Trophoblast cell (in vitro differentiated cells and primary cell): ENCODE data around the gene WBP11.

Experiments
- DNase-seq, 2 donors: peaks; one replicate each; pipeline ENCODE4 v3.0.0-alpha.2; 2016
- H2AFZ ChIP-seq: 2 replicates; pipeline ENCODE4 v1.6.1; 2013; ENCODE audit warnings: low read length, moderate library complexity, mild to moderate bottlenecking; ENCODE audit not compliant: insufficient read depth, poor library complexity
- H2AK5ac ChIP-seq: 2 replicates; pipeline ENCODE4 v1.6.1; 2013; ENCODE audit warnings: mild to moderate bottlenecking, low read length
- H2BK120ac ChIP-seq: 2 replicates; pipeline ENCODE4 v1.6.1; 2013; ENCODE audit warnings: low read length, mild to moderate bottlenecking, moderate library complexity; ENCODE audit not compliant: insufficient read depth, poor library complexity
- H2BK12ac ChIP-seq: 2 replicates; pipeline ENCODE4 v1.6.1; 2013; ENCODE audit warnings: mild to moderate bottlenecking, low read length, moderate library complexity
- H2BK5ac ChIP-seq: 2 replicates; pipeline ENCODE4 v1.6.1; 2013; ENCODE audit warnings: low read length, low read depth, moderate library complexity, mild to moderate bottlenecking; ENCODE audit not compliant: poor library complexity
- H3K14ac ChIP-seq: 2 replicates; pipeline ENCODE4 v1.6.1; 2013; ENCODE audit warnings: mild to moderate bottlenecking, low read length
- H3K18ac ChIP-seq: 2 replicates; pipeline ENCODE4 v1.6.1; 2013; ENCODE audit warnings: mild to moderate bottlenecking, low read length
- H3K23ac ChIP-seq: 2 replicates; pipeline ENCODE4 v1.6.1; 2013; ENCODE audit warnings: low read length
- H3K27ac ChIP-seq: 2 replicates; pipeline ENCODE4 v1.5.1; 2013; ENCODE audit warnings: low read depth, mild to moderate bottlenecking, inconsistent platforms, low read length, moderate library complexity
- H3K27me3 ChIP-seq: 2 replicates; pipeline ENCODE4 v1.6.1; 2013; ENCODE audit warnings: inconsistent platforms, mild to moderate bottlenecking, low read length, moderate library complexity; ENCODE audit not compliant: insufficient read depth
- H3K36me3 ChIP-seq, 2 experiments: 1 replicate in 1 of 2; 2 replicates in 1 of 2; pipeline ENCODE4 v1.6.1; 2013; ENCODE audit warnings: low read length in 2 of 2, mild to moderate bottlenecking in 2 of 2, moderate library complexity in 1 of 2; ENCODE audit not compliant: insufficient read depth in 2 of 2, control insufficient read depth in 1 of 2
- H3K4ac ChIP-seq: 2 replicates; pipeline ENCODE4 v1.6.1; 2013; ENCODE audit warnings: low read depth, mild to moderate bottlenecking, low read length, moderate library complexity
- H3K4me1 ChIP-seq, 2 experiments: 1 replicate in 1 of 2; 2 replicates in 1 of 2; pipeline ENCODE4 v1.6.1; 2013; ENCODE audit warnings: low read length in 2 of 2, mild to moderate bottlenecking in 2 of 2, moderate library complexity in 1 of 2; ENCODE audit not compliant: insufficient read depth in 2 of 2, control insufficient read depth in 1 of 2
- H3K4me2 ChIP-seq: 2 replicates; pipeline ENCODE4 v1.6.1; 2013; ENCODE audit warnings: inconsistent platforms, mild to moderate bottlenecking, low read length, moderate library complexity
- H3K4me3 ChIP-seq: 2 replicates; pipeline ENCODE4 v1.5.1; 2013; ENCODE audit warnings: mild to moderate bottlenecking, low read depth, low read length, inconsistent platforms
- H3K79me1 ChIP-seq: one replicate; pipeline ENCODE4 v1.6.1; 2013; ENCODE audit warnings: low read length
- H3K79me2 ChIP-seq: 2 replicates; pipeline ENCODE4 v1.6.1; 2013; ENCODE audit warnings: low read length, mild to moderate bottlenecking; ENCODE audit not compliant: control insufficient read depth, insufficient read depth, poor library complexity
- H3K9ac ChIP-seq: 2 replicates; pipeline ENCODE4 v1.6.1; 2013; ENCODE audit warnings: mild to moderate bottlenecking, low read length
- H3K9me3 ChIP-seq: 2 replicates; pipeline ENCODE4 v1.6.1; 2013; ENCODE audit warnings: low read depth, mild to moderate bottlenecking, control low read depth, inconsistent platforms, low read length; ENCODE audit not compliant: insufficient read depth
- H4K12ac ChIP-seq: 2 replicates; pipeline ENCODE4 v1.6.1; 2013; ENCODE audit warnings: low read depth, mild to moderate bottlenecking, low read length, moderate library complexity
- H4K8ac ChIP-seq: 2 replicates; pipeline ENCODE4 v1.6.1; 2013; ENCODE audit warnings: low read depth, mild to moderate bottlenecking, low read length, moderate library complexity
- H4K91ac ChIP-seq: one replicate; pipeline ENCODE4 v1.6.1; 2013; ENCODE audit warnings: low read depth, mild to moderate bottlenecking, low read length, moderate library complexity
- WGBS: extraction: QIAGEN DNeasy Blood & Tissue Kit; methylation state at CpG from one replicate; pipeline ENCODE4 v1.1.7; 2013; ENCODE audit warnings: missing lambda C conversion rate; ENCODE audit not compliant: insufficient read length, insufficient coverage; ENCODE audit errors: extremely low coverage; 5-methylcytosine and 5-hydroxymethylcytosine counted together

The WBP11 gene

DNA sequence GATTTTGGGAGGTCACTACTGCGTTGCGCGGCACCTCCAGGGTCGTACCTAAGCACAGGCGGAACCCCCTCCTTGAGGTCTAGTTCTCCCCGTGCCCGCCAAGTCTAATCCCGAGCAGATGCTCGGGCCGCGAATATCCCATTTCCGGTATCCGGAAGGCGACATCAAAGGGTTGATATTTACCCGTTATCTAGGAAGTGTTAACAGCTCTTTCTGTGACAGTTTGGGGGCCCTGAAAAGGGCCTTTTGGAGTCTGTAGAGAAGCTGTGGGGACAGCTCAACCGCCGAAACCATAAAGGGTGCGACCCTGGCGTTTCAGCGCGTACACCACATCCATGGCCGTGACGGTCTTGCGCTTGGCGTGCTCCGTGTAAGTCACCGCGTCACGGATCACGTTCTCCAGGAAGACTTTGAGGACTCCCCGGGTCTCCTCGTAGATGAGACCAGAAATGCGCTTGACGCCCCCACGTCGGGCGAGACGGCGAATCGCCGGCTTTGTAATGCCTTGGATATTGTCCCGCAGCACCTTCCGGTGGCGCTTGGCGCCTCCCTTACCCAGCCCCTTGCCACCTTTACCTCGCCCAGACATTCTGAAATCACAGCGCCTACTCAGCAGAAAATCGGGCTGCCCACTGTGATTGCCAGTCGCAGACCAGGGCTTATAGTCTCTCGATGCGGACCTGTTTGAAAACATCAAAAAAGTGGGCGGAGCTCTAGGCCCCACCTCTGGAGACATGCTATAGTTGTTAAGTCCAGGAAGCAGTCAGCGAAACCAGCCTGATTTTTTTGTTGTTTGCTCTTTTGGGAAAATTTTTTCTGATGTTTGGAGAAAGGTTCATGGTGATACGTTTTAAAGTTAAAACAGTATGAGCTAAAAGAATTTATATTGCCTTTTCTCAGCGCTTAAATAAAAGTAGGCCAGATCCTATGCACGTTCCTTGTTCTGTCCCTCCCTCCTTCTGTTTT, 32.5 kb downstream of the WBP11 start:
- Histone ChIP-seq H2BK12ac (no peak overlapping the region), H3K27me3 (no peaks in the 10 kb centered on the region), H2AFZ (peak overlapping the region; percentile 40), H3K4me3 (peak overlapping the region; percentile 95), H3K23ac (no peak overlapping the region), H3K27ac (peak overlapping the region; percentile 86), H4K8ac (peak overlapping the region; percentile 23), H2AK5ac (peak overlapping the region; percentile 12), H3K4me1 (no peaks in the 10 kb centered on the region), H3K36me3 (no peaks in the 10 kb centered on the region), H3K9ac (peak overlapping the region; percentile 96), H2BK5ac (peak overlapping the region; percentile 79), H4K12ac (peak overlapping the region; percentile 32), H3K4ac (peak overlapping the region; percentile 28), H3K4me2 (peak overlapping the region; percentile 69), H3K9me3 (peaks cover 3% of the 10 kb centered on the region), H3K79me1 (peaks cover 29% of the 10 kb centered on the region), H2BK120ac (peak overlapping the region; percentile 35), H3K18ac (peak overlapping the region; percentile 44), H4K91ac (peak overlapping the region; percentile 47), H3K14ac (peak overlapping the region; percentile 75), H3K79me2 (peaks cover 23% of the 10 kb centered on the region)
- peak; percentile 94 to 98 for DNase-seq
- no CpG with 5 or more reads among the region's 56 CpGs for WGBS

- H3K36me3 ChIP-seq = no peaks in the 10 kb centered on the region
- H3K9ac ChIP-seq = peak overlapping the region; percentile 96
- H3K27ac ChIP-seq = peak overlapping the region; percentile 86
- peak overlapping the region; percentile 69 for H3K4me2 ChIP-seq
- peak overlapping the region; percentile 95 for H3K4me3 ChIP-seq
- peaks cover 26% of the 10 kb centered on the region for H3K79me1 ChIP-seq
- whole genome bisulfite sequencing = no CpG with 5 or more reads among the region's 38 CpGs
- peaks cover 3% of the 10 kb centered on the region for H3K9me3 ChIP-seq
- no peaks in the 10 kb centered on the region for H3K4me1 ChIP-seq
- peak overlapping the region; percentile 40 for H2AFZ ChIP-seq
- H3K27me3 ChIP-seq = no peaks in the 10 kb centered on the region
- peak overlapping the region; percentile 32 for H4K12ac ChIP-seq
- no peak overlapping the region for H2BK120ac ChIP-seq
- peaks cover 21% of the 10 kb centered on the region for H3K79me2 ChIP-seq
- H3K4ac ChIP-seq = peak overlapping the region; percentile 28
- H2BK5ac ChIP-seq = peak overlapping the region; percentile 79
- H4K91ac ChIP-seq = peak overlapping the region; percentile 47
- peak overlapping the region; percentile 75 for H3K14ac ChIP-seq
- peak overlapping the region; percentile 23 for H4K8ac ChIP-seq
- no peak overlapping the region for H3K23ac ChIP-seq
- H2BK12ac ChIP-seq = no peak overlapping the region
- peak; percentile 92 for DNase-seq
- no peak overlapping the region for H2AK5ac ChIP-seq
- peak overlapping the region; percentile 44 for H3K18ac ChIP-seq
These were observed 33.2 kb downstream of the WBP11 start for GRCh38 chr12:14769969-14770495.

DNA sequence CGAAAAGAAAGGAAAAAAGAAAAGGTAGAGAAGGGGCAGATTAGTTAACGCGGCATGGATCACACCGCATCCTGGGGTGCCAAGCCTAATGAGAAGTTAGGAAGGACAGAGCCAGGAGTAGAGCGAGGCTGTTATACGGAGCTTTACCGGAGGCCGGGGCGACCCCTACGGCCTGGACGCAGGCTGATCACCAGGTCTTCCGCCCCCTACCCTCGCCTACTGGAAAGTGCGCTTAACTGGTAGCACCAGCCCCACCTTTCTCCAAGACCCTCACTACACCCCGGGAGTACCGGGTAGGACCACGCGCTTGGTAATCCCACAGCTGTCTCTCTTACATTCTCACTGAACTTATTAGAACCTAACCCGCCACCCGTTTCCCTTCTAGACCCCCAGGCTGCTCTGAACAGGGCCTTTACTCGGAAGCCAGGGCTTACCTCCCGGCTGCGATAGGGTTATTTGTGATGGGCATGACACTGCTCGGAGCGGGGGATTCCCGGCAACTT, 33.8 kb downstream of the WBP11 start:
- Histone ChIP-seq H3K4me3 (peak overlapping the region; percentile 95), H4K91ac (peak overlapping the region; percentile 7), H3K4me2 (peak overlapping the region; percentile 69), H3K4ac (peak overlapping the region; percentile 13), H3K4me1 (no peaks in the 10 kb centered on the region), H4K8ac (peak overlapping the region; percentile 33), H3K9me3 (peaks cover 3% of the 10 kb centered on the region), H3K14ac (peak overlapping the region; percentile 43), H3K36me3 (no peaks in the 10 kb centered on the region), H2AK5ac (no peak overlapping the region), H3K27me3 (no peaks in the 10 kb centered on the region), H3K79me2 (peaks cover 16% of the 10 kb centered on the region), H2BK120ac (no peak overlapping the region), H3K79me1 (peaks cover 21% of the 10 kb centered on the region), H2BK5ac (no peak overlapping the region), H2AFZ (no peak overlapping the region), H4K12ac (peak overlapping the region; percentile 5), H3K27ac (peak overlapping the region; percentile 9), H3K9ac (peak overlapping the region; percentile 48), H3K23ac (no peak overlapping the region), H2BK12ac (no peak overlapping the region), H3K18ac (peak overlapping the region; percentile 44)
- DNase-seq = no peak
- WGBS = no CpG with 5 or more reads among the region's 26 CpGs

DNA sequence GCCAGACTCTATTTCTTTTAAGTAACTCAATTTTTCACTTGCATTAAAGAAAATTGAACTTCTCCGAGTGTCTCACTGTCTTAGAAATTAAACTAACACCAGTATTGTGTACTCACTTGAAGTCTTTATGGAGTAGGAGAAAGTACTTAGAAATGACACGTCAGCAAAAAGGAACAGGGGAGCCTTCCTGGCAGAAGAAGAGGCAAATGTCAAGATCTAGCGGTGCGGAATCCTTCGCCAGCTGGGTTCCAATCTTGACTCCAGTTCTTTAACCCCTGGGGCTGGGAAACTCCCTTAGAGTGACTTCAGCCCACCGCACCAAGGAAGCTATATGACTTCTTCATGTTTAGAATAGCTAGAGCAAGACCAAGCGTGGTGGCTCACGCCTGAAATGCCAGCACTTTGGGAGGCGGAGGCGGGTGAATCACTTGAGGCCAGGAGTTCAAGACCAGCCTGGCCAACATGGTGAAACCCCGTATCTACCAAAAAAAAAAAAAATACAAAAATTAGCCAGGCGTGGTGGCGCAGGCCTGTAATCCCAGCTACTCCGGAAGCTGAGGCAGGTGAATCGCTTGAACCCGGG, 34.4 kb downstream of the WBP11 start:
- Histone ChIP-seq H3K79me1 (peaks cover 18% of the 10 kb centered on the region), H4K91ac (peak overlapping the region; percentile 7), H3K23ac (no peak overlapping the region), H4K8ac (no peak overlapping the region), H3K36me3 (no peaks in the 10 kb centered on the region), H3K27ac (no peak overlapping the region), H3K4me3 (peak overlapping the region; percentile 95), H3K79me2 (peaks cover 13% of the 10 kb centered on the region), H3K4me2 (peak overlapping the region; percentile 69), H4K12ac (peak overlapping the region; percentile 5), H2BK5ac (no peak overlapping the region), H3K9ac (no peak overlapping the region), H3K27me3 (no peaks in the 10 kb centered on the region), H3K18ac (no peak overlapping the region), H2BK120ac (no peak overlapping the region), H2AFZ (no peak overlapping the region), H3K4ac (no peak overlapping the region), H3K4me1 (no peaks in the 10 kb centered on the region), H3K14ac (peak overlapping the region; percentile 29), H2AK5ac (no peak overlapping the region), H3K9me3 (peaks cover 3% of the 10 kb centered on the region), H2BK12ac (no peak overlapping the region)
- DNase-seq = peak; percentile 90 to 92
- no CpG with 5 or more reads among the region's 16 CpGs for WGBS
